22Rv1 (cell line): ENCODE results near the gene CDC7.

Source experiments
- H3K27ac ChIP-seq: fragments of 450-650 bp; 2 replicates; pipeline ENCODE4 v1.5.1; 2017
- ZFX ChIP-seq: fragments of 450-650 bp; IDR thresholded peaks from 2 replicates; pipeline ENCODE4 v1.6.1; 2017; ENCODE audit warnings: antibody characterized with exemption, borderline replicate concordance
- TF ChIP-seq, protein P1 (sequence below): fragments of 450-650 bp; IDR thresholded peaks from 2 replicates; pipeline ENCODE4 v1.5.1; 2017; ENCODE audit warnings: mild to moderate bottlenecking

CDC7 gene

GRCh38 chr1:91549041-91549735 lies 48.5 kb downstream of the CDC7 start:
- no peak for TF ChIP-seq ZFX
- TF ChIP-seq, protein P1, sequence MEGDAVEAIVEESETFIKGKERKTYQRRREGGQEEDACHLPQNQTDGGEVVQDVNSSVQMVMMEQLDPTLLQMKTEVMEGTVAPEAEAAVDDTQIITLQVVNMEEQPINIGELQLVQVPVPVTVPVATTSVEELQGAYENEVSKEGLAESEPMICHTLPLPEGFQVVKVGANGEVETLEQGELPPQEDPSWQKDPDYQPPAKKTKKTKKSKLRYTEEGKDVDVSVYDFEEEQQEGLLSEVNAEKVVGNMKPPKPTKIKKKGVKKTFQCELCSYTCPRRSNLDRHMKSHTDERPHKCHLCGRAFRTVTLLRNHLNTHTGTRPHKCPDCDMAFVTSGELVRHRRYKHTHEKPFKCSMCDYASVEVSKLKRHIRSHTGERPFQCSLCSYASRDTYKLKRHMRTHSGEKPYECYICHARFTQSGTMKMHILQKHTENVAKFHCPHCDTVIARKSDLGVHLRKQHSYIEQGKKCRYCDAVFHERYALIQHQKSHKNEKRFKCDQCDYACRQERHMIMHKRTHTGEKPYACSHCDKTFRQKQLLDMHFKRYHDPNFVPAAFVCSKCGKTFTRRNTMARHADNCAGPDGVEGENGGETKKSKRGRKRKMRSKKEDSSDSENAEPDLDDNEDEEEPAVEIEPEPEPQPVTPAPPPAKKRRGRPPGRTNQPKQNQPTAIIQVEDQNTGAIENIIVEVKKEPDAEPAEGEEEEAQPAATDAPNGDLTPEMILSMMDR, result no peak
- no peak overlapping the region for H3K27ac ChIP-seq

DNA sequence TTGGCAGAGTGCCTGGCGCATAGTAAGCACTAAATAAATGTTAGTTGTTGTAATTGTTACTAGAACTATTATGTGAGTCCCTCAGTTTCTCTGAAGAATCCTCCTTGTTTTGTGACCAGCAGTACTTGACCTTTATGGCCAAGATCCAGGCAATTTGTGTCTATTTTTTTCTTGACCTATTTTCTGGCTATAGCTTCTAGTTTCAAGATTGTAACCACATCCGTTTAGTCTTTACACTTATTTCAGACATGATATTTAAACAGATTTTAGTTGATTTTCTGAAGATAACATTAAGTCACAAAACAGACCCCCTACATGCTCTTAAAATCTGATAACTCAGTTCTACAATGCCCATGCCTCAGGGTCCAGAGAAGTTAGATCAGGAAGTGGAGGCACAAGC lies 50.3 kb downstream of the CDC7 start:
- TF ChIP-seq ZFX, result no peak
- TF ChIP-seq, protein P1, result no peak
- H3K27ac ChIP-seq, result no peak overlapping the region

GRCh38 chr1:91552091-91552490 lies 51.4 kb downstream of the CDC7 start:
- TF ChIP-seq ZFX, result no peak
- TF ChIP-seq, protein P1, result no peak
- H3K27ac ChIP-seq, result no peak overlapping the region

DNA sequence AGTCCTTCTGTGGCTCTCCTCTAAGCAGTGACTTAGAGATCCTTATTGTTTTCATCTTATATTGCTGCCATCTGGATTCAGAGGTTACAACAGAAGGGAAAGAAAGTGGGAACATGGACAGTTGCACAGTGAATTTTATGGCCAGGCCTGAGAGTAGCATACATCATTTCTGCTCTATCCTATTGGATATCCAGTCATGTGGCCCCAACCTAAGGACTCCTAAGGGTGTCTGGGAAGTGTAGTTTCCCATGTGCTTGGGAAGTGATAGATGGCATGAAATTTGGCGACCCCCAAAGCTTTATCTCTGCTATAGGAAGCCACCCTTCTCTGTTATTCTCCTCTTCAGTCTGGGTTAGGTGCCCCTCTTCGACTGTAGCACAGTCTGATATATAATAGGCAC lies 51.9 kb downstream of the CDC7 start:
- TF ChIP-seq ZFX, result no peak
- TF ChIP-seq, protein P1, result no peak
- H3K27ac ChIP-seq, result no peak overlapping the region

DNA sequence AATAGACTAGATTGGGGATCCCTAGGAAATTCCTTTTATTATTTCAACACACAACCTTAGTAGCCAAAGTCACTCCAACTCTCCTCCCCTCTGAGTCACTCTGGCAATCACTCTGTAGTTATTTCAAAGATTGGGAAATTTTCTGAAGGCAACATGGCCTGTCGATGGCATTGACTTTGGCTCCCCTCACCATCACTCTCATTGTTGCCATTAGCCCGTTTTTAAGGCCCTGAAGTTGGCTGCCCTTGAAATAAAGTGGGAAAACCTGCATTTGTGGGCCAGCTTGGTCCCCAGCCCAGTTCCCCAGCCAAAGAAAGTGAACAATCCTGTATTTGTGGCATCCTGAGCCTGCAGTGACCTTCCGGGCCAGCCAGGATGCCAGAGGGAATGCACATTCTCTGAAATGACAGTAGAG lies 52.5 kb downstream of the CDC7 start:
- no peak overlapping the region for H3K27ac ChIP-seq
- TF ChIP-seq, protein P1, result no peak
- TF ChIP-seq ZFX, result no peak

GRCh38 chr1:91555074-91555730 lies 54.6 kb downstream of the CDC7 start:
- no peak overlapping the region for H3K27ac ChIP-seq
- TF ChIP-seq ZFX, result no peak
- TF ChIP-seq, protein P1, result no peak

- no peak overlapping the region for H3K27ac ChIP-seq
- no peak for TF ChIP-seq ZFX
- TF ChIP-seq, protein P1, result no peak
These were observed 55.3 kb downstream of the CDC7 start for GRCh38 chr1:91555821-91556531.
